Ascending aorta (tissue), 2 donors: ENCODE results near the gene SERPINB10. TPM values are rescaled to one million over a fixed set of nuclear protein-coding genes. Genes with fewer than 3 reads are reported as not detected.
"Not testable (repeated sequence)": the region's sequence is repeated elsewhere in the genome, so short reads cannot be mapped to it uniquely, and the experiment has no call there.

ENCODE experiments used
- DNase-seq, 2 donors: peaks; one replicate each; pipeline ENCODE4 v3.0.0-alpha.2; 2019; ENCODE audit warnings: low spot score in 2 of 2
- H3K27ac ChIP-seq, 2 donors: fragments of 200-600 bp; sonication (generic); one replicate each; pipeline ENCODE4 v1.5.1; 2016 to 2017; ENCODE audit warnings: mild to moderate bottlenecking in 1 of 2
- H3K27me3 ChIP-seq: fragments of 200-600 bp; sonication (generic); one replicate; pipeline ENCODE4 v1.5.1; 2017
- H3K36me3 ChIP-seq, 2 donors: fragments of 200-600 bp; sonication (generic); one replicate each; pipeline ENCODE4 v1.5.1; 2016
- H3K4me1 ChIP-seq, 2 donors: fragments of 200-600 bp; sonication (generic); one replicate each; pipeline ENCODE4 v1.5.1; 2016 to 2017; ENCODE audit warnings: mild to moderate bottlenecking in 1 of 2
- H3K4me3 ChIP-seq, 2 donors: fragments of 200-600 bp; sonication (generic); one replicate each; pipeline ENCODE4 v1.5.1; 2016 to 2017; ENCODE audit warnings: mild to moderate bottlenecking in 1 of 2
- H3K9me3 ChIP-seq, 2 donors: fragments of 200-600 bp; sonication (generic); one replicate each; pipeline ENCODE4 v1.5.1; 2016
- intact Hi-C: fragments of 100-400 bp; cut with DNase I; formaldehyde crosslinking; loops from one replicate; pipeline ENCODE4 v1.15.1; 2023
- total RNA-seq: library from RNA; depleted of rRNA; stranded (reverse); fragments of >200 nt; gene quantifications from one replicate; pipeline ENCODE4 v1.1.0, GENCODE V29; 2016
- TF ChIP-seq, protein P1 (sequence below), 3 experiments: fragments of 200-600 bp in 2 of 3; fragments of 450-650 bp in 1 of 3; sonication (generic) in 2 of 3; IDR thresholded peaks; one replicate each; pipeline ENCODE4 v1.5.1; 2016 to 2019; ENCODE audit warnings: antibody characterized with exemption in 3 of 3, mild to moderate bottlenecking in 1 of 3, moderate library complexity in 1 of 3

Gene SERPINB10
- total RNA-seq, 1 donor from 2014 or later = not detected

GRCh38 chr18:63909870-63910269 is 2.1 kb downstream of the SERPINB10 start:
- Histone ChIP-seq H3K9me3 (no peaks in the 10 kb centered on the region), H3K4me1 (no peaks in the 10 kb centered on the region), H3K27ac (no peak overlapping the region), H3K27me3 (no peaks in the 10 kb centered on the region), H3K36me3 (no peaks in the 10 kb centered on the region), H3K4me3 (no peak overlapping the region)
- TF ChIP-seq, protein P1, sequence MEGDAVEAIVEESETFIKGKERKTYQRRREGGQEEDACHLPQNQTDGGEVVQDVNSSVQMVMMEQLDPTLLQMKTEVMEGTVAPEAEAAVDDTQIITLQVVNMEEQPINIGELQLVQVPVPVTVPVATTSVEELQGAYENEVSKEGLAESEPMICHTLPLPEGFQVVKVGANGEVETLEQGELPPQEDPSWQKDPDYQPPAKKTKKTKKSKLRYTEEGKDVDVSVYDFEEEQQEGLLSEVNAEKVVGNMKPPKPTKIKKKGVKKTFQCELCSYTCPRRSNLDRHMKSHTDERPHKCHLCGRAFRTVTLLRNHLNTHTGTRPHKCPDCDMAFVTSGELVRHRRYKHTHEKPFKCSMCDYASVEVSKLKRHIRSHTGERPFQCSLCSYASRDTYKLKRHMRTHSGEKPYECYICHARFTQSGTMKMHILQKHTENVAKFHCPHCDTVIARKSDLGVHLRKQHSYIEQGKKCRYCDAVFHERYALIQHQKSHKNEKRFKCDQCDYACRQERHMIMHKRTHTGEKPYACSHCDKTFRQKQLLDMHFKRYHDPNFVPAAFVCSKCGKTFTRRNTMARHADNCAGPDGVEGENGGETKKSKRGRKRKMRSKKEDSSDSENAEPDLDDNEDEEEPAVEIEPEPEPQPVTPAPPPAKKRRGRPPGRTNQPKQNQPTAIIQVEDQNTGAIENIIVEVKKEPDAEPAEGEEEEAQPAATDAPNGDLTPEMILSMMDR (IDR thresholded peaks at IDR 0.05) = no peak
- DNase-seq = no peak
- intact Hi-C loops = no loop called here

GRCh38 chr18:63917817-63918216 is 10.1 kb downstream of the SERPINB10 start:
- H3K9me3 ChIP-seq = no peaks in the 10 kb centered on the region
- no peak for DNase-seq
- no peaks in the 10 kb centered on the region for H3K4me1 ChIP-seq
- TF ChIP-seq, protein P1 (IDR thresholded peaks at IDR 0.05) = no peak
- no peaks in the 10 kb centered on the region for H3K36me3 ChIP-seq
- H3K4me3 ChIP-seq = no peak overlapping the region
- H3K27ac ChIP-seq = no peak overlapping the region
- intact Hi-C loops = no loop called here
- H3K27me3 ChIP-seq = no peaks in the 10 kb centered on the region

DNA sequence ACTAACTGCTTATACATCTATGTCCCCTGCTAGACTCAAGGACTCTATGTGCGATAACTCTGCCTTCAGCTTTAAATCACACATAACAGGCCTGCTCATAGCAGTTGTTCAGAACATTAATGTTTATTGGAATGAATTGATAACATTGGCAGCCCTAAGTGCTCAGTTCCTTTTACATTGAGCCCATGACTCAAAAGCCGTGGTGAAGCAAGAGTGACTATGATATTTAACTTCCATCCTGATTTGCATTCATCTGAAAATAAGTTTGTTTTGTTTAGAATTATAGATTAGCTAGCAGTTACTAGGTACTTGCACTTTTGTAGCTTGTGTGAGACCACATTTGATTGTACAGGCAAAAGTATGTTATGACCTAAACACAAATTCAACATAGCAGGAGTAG is 14.3 kb downstream of the SERPINB10 start:
- TF ChIP-seq, protein P1 (IDR thresholded peaks at IDR 0.05) = no peak
- no peak overlapping the region for H3K4me3 ChIP-seq
- H3K27me3 ChIP-seq = no peaks in the 10 kb centered on the region
- no peaks in the 10 kb centered on the region for H3K4me1 ChIP-seq
- no peaks in the 10 kb centered on the region for H3K36me3 ChIP-seq
- H3K9me3 ChIP-seq = no peaks in the 10 kb centered on the region
- intact Hi-C loops = no loop called here
- DNase-seq = no peak
- H3K27ac ChIP-seq = no peak overlapping the region

DNA sequence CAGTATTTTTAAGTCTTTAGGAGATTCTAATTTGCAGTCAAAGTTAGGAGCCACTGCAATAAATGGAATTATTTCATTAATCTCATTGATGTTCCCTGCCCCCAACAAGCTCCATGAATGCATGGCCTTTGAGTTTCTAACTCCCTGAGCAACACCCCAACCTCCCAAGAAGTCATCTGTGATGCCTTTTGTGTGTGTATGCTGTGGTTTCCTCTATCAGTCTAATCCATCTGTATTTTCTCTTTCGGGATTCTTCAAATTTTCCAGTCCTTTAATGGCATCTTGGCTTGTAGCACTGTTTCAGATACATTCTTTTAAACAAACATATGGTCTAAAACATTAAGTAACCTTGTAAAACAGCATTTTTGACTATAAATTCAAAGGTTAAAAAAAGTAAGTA is 16.8 kb downstream of the SERPINB10 start:
- intact Hi-C loops = no loop called here
- H3K9me3 ChIP-seq = no peaks in the 10 kb centered on the region
- TF ChIP-seq, protein P1 (IDR thresholded peaks at IDR 0.05) = no peak
- H3K27me3 ChIP-seq = no peaks in the 10 kb centered on the region
- no peaks in the 10 kb centered on the region for H3K36me3 ChIP-seq
- no peak for DNase-seq
- H3K27ac ChIP-seq = no peak overlapping the region
- no peak overlapping the region for H3K4me3 ChIP-seq
- no peaks in the 10 kb centered on the region for H3K4me1 ChIP-seq

DNA sequence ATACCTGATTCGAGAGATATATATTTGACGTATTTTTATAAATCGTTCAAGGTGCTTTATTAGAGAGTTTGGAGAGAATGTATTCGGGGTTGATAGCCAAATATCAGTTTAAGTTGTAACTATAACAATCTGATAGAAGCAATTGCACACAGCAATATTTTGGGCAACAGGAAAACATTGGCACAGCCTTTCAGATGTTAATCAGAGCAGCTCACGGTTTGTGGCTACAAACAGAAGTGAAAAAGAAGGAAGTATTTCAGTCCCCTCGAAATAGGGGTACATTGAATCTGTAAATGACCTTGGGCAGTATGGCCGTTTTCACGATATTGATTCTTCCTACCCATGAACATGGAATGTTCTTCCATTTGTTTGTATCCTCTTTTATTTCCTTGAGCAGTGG is 20.6 kb downstream of the SERPINB10 start:
- intact Hi-C loops = no loop called here
- Histone ChIP-seq H3K27ac (no peak overlapping the region), H3K9me3 (no peaks in the 10 kb centered on the region), H3K36me3 (no peaks in the 10 kb centered on the region), H3K4me3 (no peak overlapping the region), H3K27me3 (no peaks in the 10 kb centered on the region), H3K4me1 (no peaks in the 10 kb centered on the region)
- TF ChIP-seq, protein P1 (IDR thresholded peaks at IDR 0.05) = no peak
- DNase-seq = no peak

DNA sequence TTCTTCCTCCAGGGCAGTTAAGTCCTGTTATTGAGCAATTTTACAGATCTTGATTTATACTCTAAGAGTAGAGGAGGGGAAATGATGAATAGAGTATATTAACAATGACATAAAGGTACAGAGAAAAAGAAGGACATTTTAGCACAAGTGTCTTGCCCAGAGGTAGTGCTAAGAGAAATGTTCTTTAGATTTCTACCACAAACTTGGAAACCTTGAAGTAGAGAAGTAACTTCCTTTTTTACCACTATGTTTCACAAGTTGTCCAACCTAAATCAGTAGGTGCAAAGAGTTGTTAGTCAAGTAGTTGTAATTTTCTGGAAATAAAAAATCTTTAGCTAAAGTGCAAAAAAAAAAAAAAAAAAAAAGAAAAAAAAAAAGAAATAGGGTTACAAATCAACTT is 21.6 kb downstream of the SERPINB10 start:
- H3K9me3 ChIP-seq, H3K27ac ChIP-seq, intact Hi-C loops, H3K27me3 ChIP-seq, H3K4me1 ChIP-seq, DNase-seq, H3K4me3 ChIP-seq, H3K36me3 ChIP-seq: not testable (repeated sequence)
